Erythroblast (primary cell): ENCODE measurements around the gene HINT2.

Experiments used
- GATA1 ChIP-seq: IDR thresholded peaks from 2 replicates; pipeline ENCODE4 v1.6.1; 2011; ENCODE audit warnings: low read depth, mild to moderate bottlenecking, control low read depth, low read length, moderate library complexity
- POLR2A ChIP-seq: IDR thresholded peaks from 2 replicates; pipeline ENCODE4 v1.6.1; 2011; ENCODE audit warnings: mild to moderate bottlenecking, low read length

GRCh38 chr9:35766997-35767396, 47.8 kb downstream of the HINT2 start:
- TF ChIP-seq POLR2A (no peak), GATA1 (no peak)
